Measurements from ENCODE around the gene DNM3. TPM values are rescaled to one million over a fixed set of nuclear protein-coding genes. Genes with fewer than 3 reads are reported as not detected.

Gene DNM3
- total RNA-seq, 1 donor from 2014 or later = 2.1 TPM

GRCh38 chr1:172338295-172338735 is 497.0 kb downstream of the DNM3 start:
- H3K9me3 Mint-ChIP-seq = no peaks in the 10 kb centered on the region
- H3K27me3 Mint-ChIP-seq = no peaks in the 10 kb centered on the region
- no peaks in the 10 kb centered on the region for H3K36me3 Mint-ChIP-seq
- no peak for DNase-seq (ENCODE audit: extremely low spot score, unreplicated experiment)
- H3K4me1 Mint-ChIP-seq (ENCODE audit: unreplicated experiment) = peaks cover 24% of the 10 kb centered on the region
- no peak overlapping the region for H3K27ac Mint-ChIP-seq
- H3K4me3 Mint-ChIP-seq = no peak overlapping the region
- TF ChIP-seq CTCF (conservative IDR thresholded peaks at IDR 0.05) = no peak

GRCh38 chr1:172339842-172340241 is 498.5 kb downstream of the DNM3 start:
- peaks cover 32% of the 10 kb centered on the region for H3K4me1 Mint-ChIP-seq (ENCODE audit: unreplicated experiment)
- H3K27me3 Mint-ChIP-seq = no peaks in the 10 kb centered on the region
- no peaks in the 10 kb centered on the region for H3K9me3 Mint-ChIP-seq
- H3K36me3 Mint-ChIP-seq = no peaks in the 10 kb centered on the region
- TF ChIP-seq CTCF (conservative IDR thresholded peaks at IDR 0.05) = no peak
- no peak for DNase-seq (ENCODE audit: extremely low spot score, unreplicated experiment)
- H3K4me3 Mint-ChIP-seq = no peak overlapping the region
- no peak overlapping the region for H3K27ac Mint-ChIP-seq

GRCh38 chr1:172340520-172340919 is 499.2 kb downstream of the DNM3 start:
- no peak overlapping the region for H3K4me3 Mint-ChIP-seq
- H3K36me3 Mint-ChIP-seq = no peaks in the 10 kb centered on the region
- no peak overlapping the region for H3K27ac Mint-ChIP-seq
- DNase-seq (ENCODE audit: extremely low spot score, unreplicated experiment) = no peak
- peaks cover 32% of the 10 kb centered on the region for H3K4me1 Mint-ChIP-seq (ENCODE audit: unreplicated experiment)
- H3K9me3 Mint-ChIP-seq = no peaks in the 10 kb centered on the region
- no peaks in the 10 kb centered on the region for H3K27me3 Mint-ChIP-seq
- no peak for TF ChIP-seq CTCF (conservative IDR thresholded peaks at IDR 0.05)

- Mint-ChIP-seq H3K27ac (no peak overlapping the region), H3K27me3 (no peaks in the 10 kb centered on the region), H3K36me3 (no peaks in the 10 kb centered on the region), H3K4me1 (ENCODE audit: unreplicated experiment) (peaks cover 29% of the 10 kb centered on the region), H3K4me3 (no peak overlapping the region), H3K9me3 (no peaks in the 10 kb centered on the region)
- TF ChIP-seq CTCF (conservative IDR thresholded peaks at IDR 0.05) = no peak
- DNase-seq (ENCODE audit: extremely low spot score, unreplicated experiment) = no peak
Measured at GRCh38 chr1:172341697-172342096, 500.4 kb downstream of the DNM3 start.

GRCh38 chr1:172342584-172343239 is 501.4 kb downstream of the DNM3 start:
- no peak for DNase-seq (ENCODE audit: extremely low spot score, unreplicated experiment)
- H3K4me3 Mint-ChIP-seq = no peak overlapping the region
- no peaks in the 10 kb centered on the region for H3K27me3 Mint-ChIP-seq
- peak overlapping the region; percentile 76 for H3K27ac Mint-ChIP-seq
- TF ChIP-seq CTCF (conservative IDR thresholded peaks at IDR 0.05) = no peak
- no peaks in the 10 kb centered on the region for H3K36me3 Mint-ChIP-seq
- H3K9me3 Mint-ChIP-seq = peaks cover 6% of the 10 kb centered on the region
- peaks cover 25% of the 10 kb centered on the region for H3K4me1 Mint-ChIP-seq (ENCODE audit: unreplicated experiment)
